NCI-H748 (cell line): ENCODE results near the gene SLAMF9.

Source experiments
- DNase-seq: peaks from one replicate; lab custom pipeline; 2025; ENCODE audit not compliant: unreplicated experiment; lab: John Stamatoyannopoulos, UW

The SLAMF9 gene

GRCh38 chr1:159977364-159978106 lies 23.5 kb upstream of the SLAMF9 start:
- DNase-seq: no peak

DNA sequence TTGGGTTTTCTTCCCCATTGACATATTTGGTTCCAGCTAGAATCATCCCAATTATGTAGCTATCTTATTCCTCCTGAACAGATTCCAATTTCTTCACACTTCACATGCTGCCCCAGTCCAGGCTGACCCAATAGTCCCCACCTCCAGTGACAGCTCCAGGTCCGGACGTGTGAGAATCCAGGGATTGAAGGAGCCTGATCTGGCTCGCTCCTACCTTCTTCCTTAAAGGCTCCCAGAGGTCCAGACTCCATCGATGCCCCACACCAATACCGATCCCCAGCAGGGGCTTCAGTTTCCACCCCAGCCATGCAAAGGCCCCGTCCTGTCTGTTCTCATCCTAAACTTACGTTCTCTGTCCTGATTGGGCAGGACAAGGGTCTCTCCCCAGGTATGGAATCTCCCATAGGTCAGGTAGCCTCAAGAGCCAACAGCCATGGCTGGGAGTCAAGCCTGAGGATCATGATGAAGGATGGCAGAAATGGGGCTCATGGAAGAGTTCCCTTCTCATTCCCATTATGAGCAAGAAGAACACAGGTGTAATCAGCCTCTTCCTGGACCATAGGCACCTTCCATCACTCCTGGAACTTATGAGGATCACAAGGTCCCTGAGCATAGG lies 20.4 kb upstream of the SLAMF9 start:
- no peak for DNase-seq

- DNase-seq: no peak
Observed at GRCh38 chr1:159973350-159973940, 19.4 kb upstream of the SLAMF9 start.

GRCh38 chr1:159972443-159973205 lies 18.6 kb upstream of the SLAMF9 start:
- DNase-seq: no peak

GRCh38 chr1:159970932-159971342 lies 16.9 kb upstream of the SLAMF9 start:
- peak; percentile 7 for DNase-seq

DNA sequence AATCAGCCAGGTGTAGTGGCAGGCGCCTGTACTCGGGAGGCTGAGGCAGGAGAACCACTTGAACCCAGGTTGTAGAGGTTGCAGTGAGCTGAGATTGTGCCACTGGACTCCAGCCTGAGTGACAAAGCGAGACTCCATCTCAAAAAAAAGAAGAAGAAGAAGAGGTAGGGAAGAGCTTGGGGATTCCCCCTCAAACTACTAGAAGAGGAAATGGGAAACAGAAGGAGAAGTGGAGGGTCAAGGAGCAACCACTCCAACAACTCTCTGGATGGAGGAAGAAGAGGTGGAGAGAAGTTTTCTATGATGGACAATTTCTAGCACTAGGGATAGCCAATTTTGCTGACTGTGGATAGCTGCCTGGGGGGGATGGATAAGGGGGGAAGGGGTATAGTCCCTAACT lies 14.9 kb upstream of the SLAMF9 start:
- no peak for DNase-seq

DNA sequence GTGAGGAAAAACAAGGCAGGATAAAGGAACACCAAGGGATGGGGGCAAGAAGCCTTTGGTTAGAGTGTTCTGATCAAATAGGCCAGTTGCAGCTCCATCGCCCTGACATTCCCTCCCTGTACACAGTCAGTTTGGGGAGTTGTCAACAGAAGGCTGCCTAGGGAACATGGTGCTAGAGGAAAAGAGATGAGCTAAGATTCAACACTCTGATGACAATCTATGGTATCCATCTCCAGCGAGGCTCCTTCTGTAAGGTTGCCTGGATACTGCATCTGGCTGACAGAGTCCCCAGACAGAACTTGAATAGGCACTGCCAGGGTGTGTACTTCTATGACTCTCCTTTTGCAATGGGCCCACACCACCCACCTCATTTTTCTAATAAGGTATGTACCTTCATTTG lies 11.2 kb upstream of the SLAMF9 start:
- DNase-seq: peak; percentile 5

DNA sequence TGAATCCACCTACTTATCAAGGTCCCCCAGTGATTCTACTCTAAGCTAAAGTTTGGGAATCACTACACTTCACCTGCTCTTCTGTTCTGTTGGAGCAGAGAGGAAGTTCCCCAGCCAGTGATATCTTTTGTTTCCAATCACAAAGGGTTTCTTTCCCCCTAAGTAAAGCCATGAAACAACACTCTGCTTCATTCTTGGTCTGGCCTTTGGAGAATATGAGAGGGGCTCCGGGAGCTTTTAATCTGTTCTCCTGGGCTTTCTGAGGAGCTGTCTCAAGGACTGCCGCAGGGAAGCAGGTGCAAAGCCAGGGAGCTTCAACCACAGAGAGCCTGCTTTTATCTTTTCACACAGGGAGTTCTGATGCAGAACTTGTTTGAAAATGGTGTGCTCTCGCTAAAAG lies 10.1 kb upstream of the SLAMF9 start:
- DNase-seq: no peak

DNA sequence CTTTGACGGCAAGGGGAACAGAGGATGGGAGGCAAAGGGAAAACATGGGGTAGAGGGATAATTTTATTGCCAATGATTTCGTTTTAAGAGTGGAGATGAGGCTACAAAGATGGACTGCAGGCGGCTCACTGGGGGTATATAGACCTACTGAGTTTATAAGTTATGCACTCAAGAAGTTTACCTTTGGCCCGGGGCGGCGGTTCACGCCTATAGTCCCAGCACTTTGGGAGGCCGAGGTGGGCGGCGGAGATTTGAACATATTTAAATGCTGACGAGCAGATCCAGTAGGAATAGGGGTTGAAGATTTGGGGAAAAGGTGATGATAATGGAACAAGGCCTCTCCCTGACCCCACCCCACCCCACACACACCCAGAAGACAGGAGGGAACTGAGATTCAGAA lies 8.1 kb upstream of the SLAMF9 start:
- DNase-seq: no peak

GRCh38 chr1:159961636-159962035 lies 7.6 kb upstream of the SLAMF9 start:
- no peak for DNase-seq

DNA sequence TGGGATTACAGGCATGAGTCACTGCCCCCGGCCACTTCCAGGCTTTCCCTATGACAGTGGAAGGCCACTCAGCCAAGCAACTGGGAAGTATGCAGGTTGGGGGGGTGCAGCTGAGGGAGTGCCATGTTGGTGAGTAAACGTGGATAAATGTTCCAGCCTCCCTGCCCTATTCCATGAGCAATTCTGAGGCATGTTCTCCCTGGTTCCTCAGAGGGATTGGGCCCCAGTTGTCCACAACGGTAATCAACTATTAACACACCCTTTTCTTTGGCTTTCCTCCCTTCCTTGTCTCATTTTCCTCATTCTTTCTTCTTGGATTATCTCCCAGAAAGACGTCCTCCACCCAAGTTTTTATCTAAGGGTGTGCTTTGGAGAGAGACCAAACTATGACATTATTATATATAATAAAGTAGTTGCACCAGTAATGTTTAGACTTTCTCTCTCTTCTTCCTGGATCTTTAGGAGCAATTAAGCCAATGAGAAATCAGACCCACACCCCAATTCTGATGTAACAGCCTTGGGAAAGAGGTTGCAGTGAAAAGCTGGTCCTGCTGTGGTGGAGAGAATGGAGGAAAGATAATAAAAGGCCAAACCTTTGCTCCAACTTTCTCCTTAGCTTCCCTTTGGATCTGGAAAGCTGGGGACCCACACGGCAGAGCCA lies 6.8 kb upstream of the SLAMF9 start:
- DNase-seq: no peak

DNA sequence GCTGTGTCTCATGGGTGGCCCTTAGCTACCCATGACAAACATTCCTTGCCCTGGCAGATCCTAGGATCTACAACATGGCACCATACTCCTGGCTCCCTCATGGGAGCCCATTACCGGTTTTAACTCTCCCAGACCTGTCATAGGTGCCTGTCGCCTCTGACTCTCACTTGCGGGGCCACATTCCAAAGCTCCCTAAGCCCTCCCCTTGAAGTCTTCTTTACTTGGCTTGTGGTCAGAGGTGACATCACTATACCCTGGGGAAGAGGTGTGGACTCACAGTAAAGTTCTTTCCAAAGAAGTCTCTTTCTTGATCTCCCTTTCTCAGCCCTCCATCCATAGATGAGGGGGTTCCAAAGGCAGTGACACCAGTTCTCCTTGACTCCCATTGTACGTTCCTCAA lies 5.4 kb upstream of the SLAMF9 start:
- no peak for DNase-seq

DNA sequence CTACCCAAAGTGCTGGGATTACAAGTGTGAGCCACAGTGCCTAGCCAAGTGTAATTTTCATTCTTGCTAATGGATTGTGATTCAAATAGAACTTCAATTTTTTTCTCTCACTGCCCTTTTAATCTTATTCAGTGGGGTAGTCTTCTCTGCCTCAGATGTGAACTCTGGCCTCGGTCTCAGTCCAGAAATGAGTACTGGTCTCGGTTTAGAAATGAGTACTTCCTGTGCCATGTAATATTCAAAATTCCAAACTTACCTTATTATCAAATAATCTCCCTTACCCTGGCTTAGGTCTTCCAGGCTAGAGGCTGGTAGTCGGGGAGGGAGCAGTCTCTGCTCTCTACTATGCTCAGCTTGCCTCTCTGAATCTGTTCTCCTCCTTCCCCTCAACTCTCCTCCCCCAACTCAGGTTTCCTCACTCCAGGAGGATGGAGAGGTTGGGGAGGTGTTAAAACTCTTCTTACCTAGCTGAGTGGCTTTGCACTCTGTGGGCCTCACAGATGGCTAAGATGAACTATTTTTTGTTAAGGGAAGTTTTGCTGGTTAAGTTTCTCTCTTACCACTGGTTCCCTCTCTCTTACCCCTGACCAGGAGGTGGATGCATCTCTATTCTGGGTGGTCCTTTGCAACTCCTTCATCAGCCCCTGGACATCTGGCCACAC lies 4.8 kb upstream of the SLAMF9 start:
- DNase-seq: no peak

- DNase-seq: no peak
Observed at GRCh38 chr1:159957824-159958268, 3.8 kb upstream of the SLAMF9 start.

DNA sequence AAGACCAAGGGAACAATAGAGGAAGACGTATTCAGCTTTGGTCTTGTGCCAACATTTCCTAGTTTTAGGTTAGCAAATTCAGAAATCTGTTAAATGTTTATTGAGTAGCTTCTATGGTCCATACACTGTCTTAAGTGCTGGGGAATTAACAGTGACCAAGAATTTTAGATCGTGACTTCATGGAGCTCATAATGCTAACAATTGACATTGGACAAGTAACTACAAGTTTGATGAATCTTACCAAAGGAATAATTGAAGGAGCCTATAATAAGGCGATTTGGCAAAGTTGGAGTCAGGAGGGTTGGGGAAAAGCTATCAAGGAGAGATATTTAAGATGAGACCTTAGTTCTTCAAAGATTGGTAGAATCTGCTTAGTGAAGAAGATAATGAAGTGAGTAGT lies 1.4 kb upstream of the SLAMF9 start:
- no peak for DNase-seq

DNA sequence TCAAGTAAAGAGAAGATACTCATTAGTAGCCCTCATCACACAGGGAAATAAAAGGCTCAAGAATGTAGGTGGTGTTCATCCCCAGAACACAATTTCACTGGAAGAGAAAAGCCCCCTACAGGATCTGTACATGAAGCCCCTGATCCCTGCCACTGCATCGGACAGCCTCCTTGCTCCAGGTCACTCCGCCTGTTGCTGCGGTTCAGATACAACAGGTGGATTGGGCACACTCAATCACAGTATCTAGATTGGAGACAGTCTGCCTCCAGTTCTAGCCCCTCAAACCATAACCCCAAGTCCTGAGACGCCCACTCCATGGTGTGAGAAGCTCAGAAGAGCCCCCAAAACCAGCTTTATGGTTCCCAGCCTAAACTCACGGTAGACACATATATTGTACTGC lies 1.1 kb downstream of the SLAMF9 start:
- no peak for DNase-seq

DNA sequence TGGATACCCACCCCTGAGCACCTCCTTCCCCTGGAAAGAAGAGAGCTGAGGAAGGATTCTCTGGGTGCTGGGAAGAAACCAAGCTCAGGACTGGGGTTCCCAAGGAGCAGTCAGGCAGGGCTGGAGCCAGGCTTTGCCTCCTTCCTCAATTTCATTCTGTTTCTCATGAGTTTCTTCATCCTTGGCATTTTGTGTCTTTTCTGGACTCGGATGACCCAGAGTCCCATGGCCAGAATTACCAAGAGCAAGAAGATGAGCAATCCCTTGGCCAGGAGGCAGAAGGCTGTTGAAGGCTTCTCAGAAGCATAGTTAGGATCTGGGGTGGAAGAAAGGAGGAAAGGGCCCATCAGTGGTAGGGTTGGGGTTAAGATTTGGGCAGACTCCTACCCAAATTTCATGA lies 2.5 kb downstream of the SLAMF9 start:
- DNase-seq: no peak

DNA sequence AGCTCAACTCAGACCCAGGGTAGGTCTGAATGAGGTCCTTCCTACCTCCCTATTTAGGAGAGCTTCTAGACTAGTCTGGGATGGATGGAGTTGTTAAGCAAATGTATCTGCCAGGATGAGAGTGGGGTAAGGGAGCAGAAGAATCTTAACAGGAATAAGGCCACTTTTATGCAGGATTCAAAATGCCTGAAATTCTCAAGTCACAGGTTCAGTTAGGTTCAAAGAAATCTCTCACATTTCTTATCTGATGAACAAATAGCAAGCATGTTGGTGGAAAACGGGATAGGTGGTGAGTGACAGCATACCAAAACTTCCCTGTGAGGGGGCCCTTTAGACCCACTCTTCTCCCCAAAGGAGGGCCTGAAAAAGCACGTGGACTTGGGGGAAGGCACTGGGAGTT lies 3.0 kb downstream of the SLAMF9 start:
- no peak for DNase-seq

DNA sequence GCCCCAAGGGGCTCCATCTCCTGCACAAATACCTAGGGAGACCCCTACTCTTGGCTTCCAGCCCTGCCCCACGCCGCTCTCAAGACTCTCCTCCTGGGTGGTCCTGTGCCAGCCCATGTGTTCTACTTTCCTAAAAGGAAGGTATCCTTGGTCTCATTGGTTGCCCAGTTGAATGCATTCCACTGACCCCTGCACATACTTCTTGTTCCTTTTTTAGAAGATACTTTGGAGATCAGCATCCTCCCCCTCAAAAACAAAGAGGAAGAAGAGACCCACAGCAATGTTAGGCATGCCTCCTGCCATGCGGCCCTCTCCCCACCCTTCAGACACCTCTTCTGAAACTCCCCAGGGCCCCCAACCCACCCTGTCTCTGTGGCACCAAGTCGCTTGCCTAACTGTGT lies 4.1 kb downstream of the SLAMF9 start:
- no peak for DNase-seq

- DNase-seq: no peak
Observed at GRCh38 chr1:159949123-159949522, 4.9 kb downstream of the SLAMF9 start.

- no peak for DNase-seq
Observed at GRCh38 chr1:159947942-159948341, 6.1 kb downstream of the SLAMF9 start.
